Kidney (tissue), 14 donors: ENCODE measurements around the gene CDH8. TPM values are rescaled to one million over a fixed set of nuclear protein-coding genes. Genes with fewer than 3 reads are reported as not detected.

Experiments
- DNase-seq, 5 donors: peaks; one replicate each; pipeline ENCODE4 v3.0.0-alpha.2; 2013 to 2020
- FAIRE-seq: peaks from 2 replicates; lab custom pipeline; 2012; peaks lifted over from hg19 to GRCh38; lab: Jason Lieb, UNC
- H3K27ac ChIP-seq, 2 donors: one replicate each; pipeline ENCODE4 v1.7.0; 2013; ENCODE audit warnings: low read depth in 2 of 2, low read length in 2 of 2, inconsistent platforms in 1 of 2
- H3K27me3 ChIP-seq: one replicate; pipeline ENCODE4 v1.7.1; 2013; ENCODE audit warnings: low read length, inconsistent platforms; ENCODE audit not compliant: control insufficient read depth, insufficient read depth
- H3K36me3 ChIP-seq, 3 donors: one replicate each; pipeline versions ENCODE4 v1.7.0 to v1.7.1; 2013; ENCODE audit warnings: low read length in 3 of 3, control low read depth in 1 of 3, inconsistent platforms in 1 of 3; ENCODE audit not compliant: insufficient read depth in 3 of 3, control insufficient read depth in 2 of 3
- H3K4me1 ChIP-seq, 3 donors: one replicate each; pipeline versions ENCODE4 v1.7.0 to v1.7.1; 2013; ENCODE audit warnings: low read length in 3 of 3, inconsistent platforms in 1 of 3, low read depth in 1 of 3; ENCODE audit not compliant: control insufficient read depth in 2 of 3, insufficient read depth in 2 of 3
- H3K4me3 ChIP-seq, 3 donors: one replicate each; pipeline versions ENCODE4 v1.7.0 to v1.8.1; 2013; ENCODE audit warnings: low read length in 3 of 3, control low read depth in 1 of 3, inconsistent platforms in 1 of 3
- H3K9ac ChIP-seq, 3 donors: one replicate each; pipeline versions ENCODE4 v1.7.0 to v1.7.1; 2013; ENCODE audit warnings: low read length in 3 of 3, control low read depth in 1 of 3, inconsistent platforms in 1 of 3
- H3K9me3 ChIP-seq, 3 donors: one replicate each; pipeline versions ENCODE4 v1.7.0 to v1.7.1; 2013; ENCODE audit warnings: low read length in 3 of 3, control low read depth in 1 of 3, inconsistent platforms in 1 of 3; ENCODE audit not compliant: control insufficient read depth in 2 of 3, insufficient read depth in 1 of 3
- intact Hi-C: fragments of 100-400 bp; cut with DNase I; formaldehyde crosslinking; loops from one replicate; pipeline ENCODE4 v1.11.1; 2022
- polyA plus RNA-seq: library from polyadenylated mRNA; stranded (reverse); fragments of 350-450 nt; fragmentation: Illumina TruSeq; extraction: RNeasy Lipid Tissue Mini Kit (QIAGEN cat#74804); gene quantifications from one replicate; pipeline ENCODE4 v1.2.3, GENCODE V29; 2014; ENCODE audit warnings: low read depth, low replicate concordance; ENCODE audit not compliant: insufficient read depth
- total RNA-seq: library from RNA; stranded (reverse); fragmentation: NEBNext Ultra II Directional; extraction: Animal tissue kit (Norgen Biotek cat#: 25700); gene quantifications from one replicate; pipeline ENCODE4 v1.2.1, GENCODE V29; 2021
- TF ChIP-seq, protein P1 (sequence below): IDR thresholded peaks from 3 replicates; pipeline ENCODE4 v1.5.1; 2012; ENCODE audit warnings: mild to moderate bottlenecking, moderate library complexity, borderline replicate concordance; ENCODE audit not compliant: insufficient read depth; ENCODE audit errors: extremely low read depth
- donor health status: control.
- donor health status: control.
- donor health status: control.
- donor health status: control.
- donor health status: control.
- donor health status: DM: yes; HTN: yes; CAD: no.
- donor health status: Normal renal cell carcinoma (clear cell type).

Gene CDH8
- total and polyA plus RNA-seq, 2 donors from 2014 or later, result 0.19 TPM; not detected in 1

DNA sequence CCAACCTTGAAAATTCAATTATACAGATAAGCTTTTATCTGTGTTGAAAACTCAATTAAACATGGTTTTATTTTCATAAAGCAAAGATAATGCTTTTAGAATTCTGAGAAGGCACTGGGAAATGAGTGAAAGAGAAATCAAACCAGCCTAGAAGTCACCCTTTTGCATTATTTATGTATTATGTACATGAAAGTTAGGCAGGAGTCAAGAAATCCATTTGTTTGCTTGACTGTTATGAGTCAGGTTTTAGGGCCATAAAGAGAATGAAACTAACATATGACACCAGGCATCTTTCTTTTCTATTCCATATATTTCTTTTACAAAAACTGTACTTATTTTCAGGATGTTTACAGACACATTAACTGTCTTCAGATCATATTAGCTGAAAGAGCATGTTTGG is 23.3 kb upstream of the CDH8 start:
- TF ChIP-seq, protein P1, sequence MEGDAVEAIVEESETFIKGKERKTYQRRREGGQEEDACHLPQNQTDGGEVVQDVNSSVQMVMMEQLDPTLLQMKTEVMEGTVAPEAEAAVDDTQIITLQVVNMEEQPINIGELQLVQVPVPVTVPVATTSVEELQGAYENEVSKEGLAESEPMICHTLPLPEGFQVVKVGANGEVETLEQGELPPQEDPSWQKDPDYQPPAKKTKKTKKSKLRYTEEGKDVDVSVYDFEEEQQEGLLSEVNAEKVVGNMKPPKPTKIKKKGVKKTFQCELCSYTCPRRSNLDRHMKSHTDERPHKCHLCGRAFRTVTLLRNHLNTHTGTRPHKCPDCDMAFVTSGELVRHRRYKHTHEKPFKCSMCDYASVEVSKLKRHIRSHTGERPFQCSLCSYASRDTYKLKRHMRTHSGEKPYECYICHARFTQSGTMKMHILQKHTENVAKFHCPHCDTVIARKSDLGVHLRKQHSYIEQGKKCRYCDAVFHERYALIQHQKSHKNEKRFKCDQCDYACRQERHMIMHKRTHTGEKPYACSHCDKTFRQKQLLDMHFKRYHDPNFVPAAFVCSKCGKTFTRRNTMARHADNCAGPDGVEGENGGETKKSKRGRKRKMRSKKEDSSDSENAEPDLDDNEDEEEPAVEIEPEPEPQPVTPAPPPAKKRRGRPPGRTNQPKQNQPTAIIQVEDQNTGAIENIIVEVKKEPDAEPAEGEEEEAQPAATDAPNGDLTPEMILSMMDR, result no peak
- FAIRE-seq, result no peak
- intact Hi-C loops, result no loop called here
- no peaks in the 10 kb centered on the region for H3K36me3 ChIP-seq
- no peaks in the 10 kb centered on the region for H3K4me1 ChIP-seq
- H3K27me3 ChIP-seq, result no peaks in the 10 kb centered on the region
- no peak overlapping the region for H3K27ac ChIP-seq
- H3K4me3 ChIP-seq, result no peak overlapping the region
- no peak for DNase-seq
- no peak overlapping the region for H3K9ac ChIP-seq
- H3K9me3 ChIP-seq, result no peaks in the 10 kb centered on the region

GRCh38 chr16:62058412-62058811 is 22.2 kb upstream of the CDH8 start:
- H3K9ac ChIP-seq, result no peak overlapping the region
- H3K4me3 ChIP-seq, result no peak overlapping the region
- DNase-seq (no peak), FAIRE-seq (no peak)
- TF ChIP-seq, protein P1, result no peak
- no peaks in the 10 kb centered on the region for H3K36me3 ChIP-seq
- H3K27ac ChIP-seq, result no peak overlapping the region
- intact Hi-C loops, result no loop called here
- H3K27me3 ChIP-seq, result no peaks in the 10 kb centered on the region
- H3K4me1 ChIP-seq, result no peaks in the 10 kb centered on the region
- H3K9me3 ChIP-seq, result no peaks in the 10 kb centered on the region

DNA sequence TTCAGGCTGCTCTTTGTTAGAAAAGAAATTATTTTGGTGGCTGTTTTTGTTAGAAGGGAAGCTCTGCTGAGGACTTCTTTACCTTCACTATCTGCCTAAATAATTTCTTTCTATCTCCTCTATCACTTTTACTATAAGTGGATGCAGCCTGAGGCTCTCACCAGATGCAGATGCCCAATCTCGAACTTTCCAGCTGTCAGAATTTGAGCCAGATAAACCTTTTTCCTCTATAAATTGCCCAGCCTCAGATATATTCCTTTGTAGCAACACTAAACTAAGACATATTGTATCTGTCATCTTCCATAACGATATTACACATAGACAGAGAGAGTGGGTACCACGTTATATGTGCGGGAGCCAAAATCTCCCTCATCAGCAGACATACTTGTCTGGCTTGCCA is 15.7 kb upstream of the CDH8 start:
- H3K4me3 ChIP-seq, result no peak overlapping the region
- H3K27ac ChIP-seq, result no peak overlapping the region
- TF ChIP-seq, protein P1, result no peak
- no peak for DNase-seq
- intact Hi-C loops, result no loop called here
- H3K9me3 ChIP-seq, result no peaks in the 10 kb centered on the region
- no peaks in the 10 kb centered on the region for H3K27me3 ChIP-seq
- H3K4me1 ChIP-seq, result no peaks in the 10 kb centered on the region
- H3K9ac ChIP-seq, result no peak overlapping the region
- no peaks in the 10 kb centered on the region for H3K36me3 ChIP-seq
- FAIRE-seq, result no peak

DNA sequence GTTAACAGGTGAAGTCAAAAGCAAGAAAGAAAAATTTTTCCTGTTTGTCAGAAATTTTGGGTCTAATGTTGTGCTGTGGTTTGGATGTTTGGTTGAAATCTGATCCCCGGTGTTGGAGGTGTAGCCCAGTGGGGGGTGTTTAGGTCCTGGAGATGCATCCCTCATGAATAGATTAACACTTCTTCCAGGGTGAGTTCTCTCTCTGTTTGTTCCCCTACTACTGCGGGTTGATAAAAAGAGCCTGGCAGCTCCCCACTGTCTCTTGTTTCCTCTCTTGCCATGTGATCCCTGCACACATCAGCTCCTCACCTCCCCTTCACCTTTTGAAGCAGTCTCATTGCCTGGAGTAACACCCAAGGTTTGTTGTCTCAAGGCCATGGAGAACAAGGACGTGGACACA is 14.6 kb upstream of the CDH8 start:
- Histone ChIP-seq H3K4me3 (no peak overlapping the region), H3K4me1 (no peaks in the 10 kb centered on the region), H3K9me3 (no peaks in the 10 kb centered on the region), H3K9ac (no peak overlapping the region), H3K36me3 (no peaks in the 10 kb centered on the region), H3K27ac (no peak overlapping the region), H3K27me3 (no peaks in the 10 kb centered on the region)
- TF ChIP-seq, protein P1, result no peak
- DNase-seq, result no peak
- intact Hi-C loops, result no loop called here
- no peak for FAIRE-seq
